Measurements from ENCODE around the gene GABRB3.

Gene GABRB3

GRCh38 chr15:26525096-26525495, 247.8 kb downstream of the GABRB3 start:
- DNase-seq, result no peak

- no peak for DNase-seq
Measured at GRCh38 chr15:26521691-26522198, 251.1 kb downstream of the GABRB3 start.

GRCh38 chr15:26521130-26521529, 251.7 kb downstream of the GABRB3 start:
- no peak for DNase-seq

GRCh38 chr15:26518885-26519284, 254.0 kb downstream of the GABRB3 start:
- no peak for DNase-seq

- no peak for DNase-seq
Measured at GRCh38 chr15:26516102-26516980, 256.5 kb downstream of the GABRB3 start.

GRCh38 chr15:26504009-26504408, 268.9 kb downstream of the GABRB3 start:
- DNase-seq, result no peak

Measured in stimulated activated CD4-positive, alpha-beta T cell treated with anti-CD3 and anti-CD28 coated beads, Interleukin-4, amount 100 ng/mL, for 24 hours (primary cell).